ENCODE results near the gene POPDC3. TPM values are rescaled to one million over a fixed set of nuclear protein-coding genes. Genes with fewer than 3 reads are reported as not detected.

POPDC3 gene
- total RNA-seq, 1 donor from 2014 or later, result 56.9 TPM

DNA sequence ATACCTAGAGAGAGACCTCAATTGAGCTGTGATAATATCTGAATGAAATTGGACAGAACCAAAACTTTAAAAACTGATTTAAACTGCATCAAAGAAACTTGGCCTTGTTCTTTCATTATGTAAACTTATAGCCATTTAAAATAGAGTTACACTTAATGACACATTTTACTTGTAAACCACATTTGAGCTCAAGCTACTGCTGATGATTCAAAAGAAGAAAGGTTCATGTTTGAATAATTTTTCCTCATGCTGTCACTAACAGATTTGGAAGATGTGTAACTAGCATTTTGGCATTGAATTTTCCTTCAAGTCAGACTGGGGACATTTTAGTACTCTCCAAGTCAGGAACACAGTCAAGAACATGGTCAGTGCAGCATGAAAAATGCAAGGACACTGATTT lies 26.9 kb downstream of the POPDC3 start:
- no peak for DNase-seq
- H3K27me3 ChIP-seq (ENCODE audit: low read depth), result no peaks in the 10 kb centered on the region
- no peak overlapping the region for H3K27ac ChIP-seq (replicated peaks)
- no peaks in the 10 kb centered on the region for H3K4me1 ChIP-seq
- H3K4me3 ChIP-seq, result no peak overlapping the region
- peaks cover 18% of the 10 kb centered on the region for H3K36me3 ChIP-seq
- TF ChIP-seq, protein P1, sequence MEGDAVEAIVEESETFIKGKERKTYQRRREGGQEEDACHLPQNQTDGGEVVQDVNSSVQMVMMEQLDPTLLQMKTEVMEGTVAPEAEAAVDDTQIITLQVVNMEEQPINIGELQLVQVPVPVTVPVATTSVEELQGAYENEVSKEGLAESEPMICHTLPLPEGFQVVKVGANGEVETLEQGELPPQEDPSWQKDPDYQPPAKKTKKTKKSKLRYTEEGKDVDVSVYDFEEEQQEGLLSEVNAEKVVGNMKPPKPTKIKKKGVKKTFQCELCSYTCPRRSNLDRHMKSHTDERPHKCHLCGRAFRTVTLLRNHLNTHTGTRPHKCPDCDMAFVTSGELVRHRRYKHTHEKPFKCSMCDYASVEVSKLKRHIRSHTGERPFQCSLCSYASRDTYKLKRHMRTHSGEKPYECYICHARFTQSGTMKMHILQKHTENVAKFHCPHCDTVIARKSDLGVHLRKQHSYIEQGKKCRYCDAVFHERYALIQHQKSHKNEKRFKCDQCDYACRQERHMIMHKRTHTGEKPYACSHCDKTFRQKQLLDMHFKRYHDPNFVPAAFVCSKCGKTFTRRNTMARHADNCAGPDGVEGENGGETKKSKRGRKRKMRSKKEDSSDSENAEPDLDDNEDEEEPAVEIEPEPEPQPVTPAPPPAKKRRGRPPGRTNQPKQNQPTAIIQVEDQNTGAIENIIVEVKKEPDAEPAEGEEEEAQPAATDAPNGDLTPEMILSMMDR (IDR thresholded peaks at IDR 0.05; ENCODE audit: borderline replicate concordance), result no peak
- intact Hi-C loops (cut with micrococcal nuclease), result no loop called here
- H3K9me3 ChIP-seq (replicated peaks), result no peaks in the 10 kb centered on the region

DNA sequence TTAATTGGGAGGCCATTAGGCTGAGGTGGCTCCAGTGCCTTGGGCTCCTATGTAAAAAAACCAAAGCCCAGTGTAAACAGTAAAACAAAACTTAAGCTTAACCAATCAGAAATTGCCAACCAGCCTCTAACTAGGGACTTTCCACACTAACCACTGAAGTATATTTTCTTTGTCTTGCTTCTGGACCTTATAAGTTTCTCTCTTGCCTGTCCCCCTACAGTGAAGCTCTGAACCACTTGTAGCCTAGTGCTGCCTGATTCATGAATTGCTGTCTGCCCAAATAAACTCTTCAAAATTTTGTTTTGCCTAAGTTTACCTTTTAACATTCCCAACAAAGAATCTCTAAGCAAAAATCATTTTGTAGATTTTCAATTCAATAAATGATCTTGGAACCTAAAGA lies 28.2 kb downstream of the POPDC3 start:
- Histone ChIP-seq H3K27ac (replicated peaks) (no peak overlapping the region), H3K4me1 (no peaks in the 10 kb centered on the region), H3K27me3 (ENCODE audit: low read depth) (no peaks in the 10 kb centered on the region), H3K36me3 (peaks cover 12% of the 10 kb centered on the region), H3K9me3 (replicated peaks) (no peaks in the 10 kb centered on the region), H3K4me3 (no peak overlapping the region)
- intact Hi-C loops (cut with micrococcal nuclease), result no loop called here
- no peak for DNase-seq
- TF ChIP-seq, protein P1 (IDR thresholded peaks at IDR 0.05; ENCODE audit: borderline replicate concordance), result no peak

DNA sequence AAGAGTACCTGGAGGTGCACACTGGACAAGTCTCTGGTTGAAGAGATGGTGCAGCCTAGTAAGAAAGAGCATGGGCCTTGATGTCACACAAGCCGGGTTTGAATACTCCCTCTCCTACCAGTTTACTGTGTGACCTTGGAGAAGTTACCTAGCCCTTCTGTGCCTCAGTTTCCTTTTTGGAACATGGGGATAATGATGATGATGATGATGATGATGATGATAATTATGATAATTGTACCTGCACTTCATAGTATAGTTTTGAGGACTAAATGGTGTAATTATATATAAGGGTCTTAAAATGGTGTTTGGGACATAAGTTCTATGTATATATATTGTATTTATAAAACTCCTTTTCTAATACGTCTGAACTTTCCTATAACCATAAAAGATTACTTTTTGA lies 41.7 kb downstream of the POPDC3 start:
- H3K27ac ChIP-seq (replicated peaks), result no peak overlapping the region
- intact Hi-C loops (cut with micrococcal nuclease), result no loop called here

DNA sequence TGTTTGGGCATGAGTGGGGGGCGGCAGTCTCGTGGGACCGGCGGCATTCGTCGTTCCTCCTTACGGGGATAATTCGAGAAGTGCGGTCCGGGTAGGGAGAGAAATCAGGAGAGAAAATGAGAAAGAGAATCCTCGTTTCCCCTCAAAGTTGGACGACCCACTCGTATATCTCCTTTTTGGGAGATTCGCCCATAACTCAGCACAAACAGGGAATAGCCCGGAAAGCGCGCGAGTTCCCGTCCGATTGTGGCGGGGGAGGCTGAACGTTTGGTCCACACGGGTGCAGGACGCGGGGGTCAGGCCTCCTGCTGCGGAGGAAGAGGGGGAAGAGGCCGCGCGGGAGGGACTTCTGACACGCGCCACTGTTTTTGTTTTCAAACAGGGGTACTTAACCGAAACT lies 42.4 kb downstream of the POPDC3 start:
- peak; percentile 20 for DNase-seq
- TF ChIP-seq, protein P1 (IDR thresholded peaks at IDR 0.05; ENCODE audit: borderline replicate concordance), result no peak

More for the DNA sequence above, 41.7 kb downstream of the POPDC3 start:
- Histone ChIP-seq H3K9me3 (replicated peaks) (no peaks in the 10 kb centered on the region), H3K4me1 (peaks cover 32% of the 10 kb centered on the region), H3K36me3 (no peaks in the 10 kb centered on the region), H3K27me3 (ENCODE audit: low read depth) (no peaks in the 10 kb centered on the region), H3K4me3 (peak overlapping the region; percentile 90)
- TF ChIP-seq, protein P1 (IDR thresholded peaks at IDR 0.05; ENCODE audit: borderline replicate concordance), result no peak
- no peak for DNase-seq

DNA sequence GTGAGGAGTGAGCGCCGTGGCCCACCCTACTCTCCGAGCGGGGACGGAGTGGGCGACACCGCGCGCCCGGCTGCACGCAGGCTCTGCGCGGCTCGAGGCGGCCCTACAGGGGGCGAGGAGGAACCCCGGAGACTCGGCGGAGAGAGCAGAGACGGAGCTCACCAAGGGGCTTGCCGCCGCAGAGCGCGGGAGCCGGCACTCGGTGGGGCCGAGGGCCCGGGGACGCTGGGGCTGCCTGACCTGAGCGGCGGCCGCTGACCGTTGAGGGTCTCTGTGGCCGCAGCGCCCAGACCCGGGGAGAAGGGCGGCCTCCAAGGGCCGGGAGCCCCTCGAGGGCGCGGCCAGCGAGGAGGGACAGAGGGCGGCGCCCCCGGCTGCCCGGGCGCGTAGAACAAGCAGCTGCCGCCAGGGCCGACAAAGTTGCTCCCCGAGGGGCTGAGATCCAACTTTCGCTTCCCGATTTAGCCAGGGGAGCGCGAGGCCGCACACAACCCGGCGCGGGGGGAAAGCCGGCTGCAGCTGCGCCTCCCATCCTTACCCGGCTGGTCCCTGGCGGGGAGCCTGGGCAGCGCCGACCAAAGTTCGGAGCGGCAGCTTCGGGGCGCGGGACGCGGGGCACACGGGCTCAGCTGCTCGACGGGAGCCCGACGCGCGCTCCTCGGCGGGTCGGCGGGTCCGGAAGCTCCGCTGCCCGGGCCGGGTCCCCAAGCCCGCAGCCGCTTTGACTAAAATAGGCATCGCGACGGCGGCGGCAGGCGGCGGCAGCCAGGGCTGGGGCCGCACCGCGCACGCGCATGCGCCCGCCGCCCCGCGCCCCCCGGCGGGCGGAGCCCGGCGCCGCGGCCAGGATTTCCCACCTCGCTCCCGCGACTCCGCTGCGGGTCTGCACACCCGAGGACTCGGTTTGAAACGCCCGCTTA lies 43.1 kb downstream of the POPDC3 start:
- DNase-seq, result peak; percentile 73
- Histone ChIP-seq H3K4me3 (peak overlapping the region; percentile 90), H3K27me3 (ENCODE audit: low read depth) (no peaks in the 10 kb centered on the region), H3K4me1 (peaks cover 32% of the 10 kb centered on the region), H3K36me3 (no peaks in the 10 kb centered on the region), H3K27ac (replicated peaks) (peak overlapping the region; percentile 93), H3K9me3 (replicated peaks) (no peaks in the 10 kb centered on the region)
- intact Hi-C loops (cut with micrococcal nuclease), result no loop called here
- TF ChIP-seq, protein P1 (IDR thresholded peaks at IDR 0.05; ENCODE audit: borderline replicate concordance), result peak; percentile 55

More for the DNA sequence above, 42.4 kb downstream of the POPDC3 start:
- Histone ChIP-seq H3K36me3 (no peaks in the 10 kb centered on the region), H3K27ac (replicated peaks) (peak overlapping the region; percentile 93), H3K4me1 (peaks cover 32% of the 10 kb centered on the region), H3K4me3 (peak overlapping the region; percentile 90), H3K9me3 (replicated peaks) (no peaks in the 10 kb centered on the region), H3K27me3 (ENCODE audit: low read depth) (no peaks in the 10 kb centered on the region)
- intact Hi-C loops (cut with micrococcal nuclease), result no loop called here
